GM12878 (cell line): Measurements from ENCODE around the gene ATP2C2.

Source experiments
- BCL11A ChIP-seq: IDR thresholded peaks from 2 replicates; pipeline ENCODE4 v1.6.1; 2011; ENCODE audit warnings: low read depth, low read length
- SREBF2 ChIP-seq: IDR thresholded peaks from 2 replicates; pipeline ENCODE4 v1.6.1; 2012; ENCODE audit warnings: mild to moderate bottlenecking, low read length
- STAT3 ChIP-seq: IDR thresholded peaks from 2 replicates; pipeline ENCODE4 v1.6.1; 2011; ENCODE audit warnings: low read depth, low read length, improper control_type of control experiment
- TF ChIP-seq, protein P1 (sequence below): IDR thresholded peaks from 2 replicates; pipeline ENCODE4 v1.6.1; 2011; ENCODE audit warnings: low read depth, low read length, improper control_type of control experiment, borderline replicate concordance
- TF ChIP-seq, protein P2 (sequence below), 3 experiments: IDR thresholded peaks in 2 of 3; conservative IDR thresholded peaks in 1 of 3; 2 replicates each; pipeline ENCODE4 v1.5.1; 2011; ENCODE audit warnings: low read depth in 3 of 3, low read length in 3 of 3, mild to moderate bottlenecking in 3 of 3, control low read depth in 2 of 3, moderate library complexity in 2 of 3, inconsistent platforms in 1 of 3, mixed read lengths in 1 of 3; ENCODE audit not compliant: control insufficient read depth in 2 of 3, insufficient read depth in 1 of 3; ENCODE audit errors: extremely low read depth in 1 of 3

DNA sequence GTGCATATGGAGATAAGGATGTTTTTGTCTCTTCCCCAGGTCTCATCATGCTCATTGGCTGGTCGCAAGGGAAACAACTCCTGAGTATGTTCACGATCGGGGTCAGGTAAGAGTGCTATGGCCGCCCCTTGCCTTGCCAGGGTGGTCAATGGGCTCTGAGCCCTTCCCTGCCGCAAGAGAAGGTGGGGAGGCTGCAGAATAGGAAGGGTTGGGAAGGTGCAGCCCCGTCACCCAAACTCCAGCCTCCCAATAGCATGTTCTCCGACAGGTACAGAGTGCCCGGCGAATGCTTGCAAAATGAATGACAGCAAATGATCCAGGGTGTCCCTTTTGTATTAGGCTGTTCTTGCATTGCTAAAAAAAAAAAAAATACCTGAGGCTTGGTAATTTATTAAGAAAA is 57.4 kb downstream of the ATP2C2 start:
- TF ChIP-seq BCL11A (no peak), STAT3 (no peak), SREBF2 (no peak)
- TF ChIP-seq, protein P1, sequence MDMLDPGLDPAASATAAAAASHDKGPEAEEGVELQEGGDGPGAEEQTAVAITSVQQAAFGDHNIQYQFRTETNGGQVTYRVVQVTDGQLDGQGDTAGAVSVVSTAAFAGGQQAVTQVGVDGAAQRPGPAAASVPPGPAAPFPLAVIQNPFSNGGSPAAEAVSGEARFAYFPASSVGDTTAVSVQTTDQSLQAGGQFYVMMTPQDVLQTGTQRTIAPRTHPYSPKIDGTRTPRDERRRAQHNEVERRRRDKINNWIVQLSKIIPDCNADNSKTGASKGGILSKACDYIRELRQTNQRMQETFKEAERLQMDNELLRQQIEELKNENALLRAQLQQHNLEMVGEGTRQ: no peak
- TF ChIP-seq, protein P2, sequence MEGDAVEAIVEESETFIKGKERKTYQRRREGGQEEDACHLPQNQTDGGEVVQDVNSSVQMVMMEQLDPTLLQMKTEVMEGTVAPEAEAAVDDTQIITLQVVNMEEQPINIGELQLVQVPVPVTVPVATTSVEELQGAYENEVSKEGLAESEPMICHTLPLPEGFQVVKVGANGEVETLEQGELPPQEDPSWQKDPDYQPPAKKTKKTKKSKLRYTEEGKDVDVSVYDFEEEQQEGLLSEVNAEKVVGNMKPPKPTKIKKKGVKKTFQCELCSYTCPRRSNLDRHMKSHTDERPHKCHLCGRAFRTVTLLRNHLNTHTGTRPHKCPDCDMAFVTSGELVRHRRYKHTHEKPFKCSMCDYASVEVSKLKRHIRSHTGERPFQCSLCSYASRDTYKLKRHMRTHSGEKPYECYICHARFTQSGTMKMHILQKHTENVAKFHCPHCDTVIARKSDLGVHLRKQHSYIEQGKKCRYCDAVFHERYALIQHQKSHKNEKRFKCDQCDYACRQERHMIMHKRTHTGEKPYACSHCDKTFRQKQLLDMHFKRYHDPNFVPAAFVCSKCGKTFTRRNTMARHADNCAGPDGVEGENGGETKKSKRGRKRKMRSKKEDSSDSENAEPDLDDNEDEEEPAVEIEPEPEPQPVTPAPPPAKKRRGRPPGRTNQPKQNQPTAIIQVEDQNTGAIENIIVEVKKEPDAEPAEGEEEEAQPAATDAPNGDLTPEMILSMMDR (IDR thresholded peaks at IDR 0.05 in 2 of 3, conservative IDR thresholded peaks at IDR 0.05 in 1 of 3; ENCODE audit: control insufficient read depth in 2 of 3, extremely low read depth in 1 of 3, insufficient read depth in 1 of 3, low read depth in 3 of 3, low read length in 3 of 3): no peak
